UCSD-AML1 (cell line): ENCODE measurements around the gene PNMA1.
"Not testable (repeated sequence)": the region's sequence is repeated elsewhere in the genome, so short reads cannot be mapped to it uniquely, and the experiment has no call there.

Experiments
- DNase-seq: peaks from one replicate; lab custom pipeline; 2025; ENCODE audit not compliant: unreplicated experiment; lab: John Stamatoyannopoulos, UW

Gene PNMA1

DNA sequence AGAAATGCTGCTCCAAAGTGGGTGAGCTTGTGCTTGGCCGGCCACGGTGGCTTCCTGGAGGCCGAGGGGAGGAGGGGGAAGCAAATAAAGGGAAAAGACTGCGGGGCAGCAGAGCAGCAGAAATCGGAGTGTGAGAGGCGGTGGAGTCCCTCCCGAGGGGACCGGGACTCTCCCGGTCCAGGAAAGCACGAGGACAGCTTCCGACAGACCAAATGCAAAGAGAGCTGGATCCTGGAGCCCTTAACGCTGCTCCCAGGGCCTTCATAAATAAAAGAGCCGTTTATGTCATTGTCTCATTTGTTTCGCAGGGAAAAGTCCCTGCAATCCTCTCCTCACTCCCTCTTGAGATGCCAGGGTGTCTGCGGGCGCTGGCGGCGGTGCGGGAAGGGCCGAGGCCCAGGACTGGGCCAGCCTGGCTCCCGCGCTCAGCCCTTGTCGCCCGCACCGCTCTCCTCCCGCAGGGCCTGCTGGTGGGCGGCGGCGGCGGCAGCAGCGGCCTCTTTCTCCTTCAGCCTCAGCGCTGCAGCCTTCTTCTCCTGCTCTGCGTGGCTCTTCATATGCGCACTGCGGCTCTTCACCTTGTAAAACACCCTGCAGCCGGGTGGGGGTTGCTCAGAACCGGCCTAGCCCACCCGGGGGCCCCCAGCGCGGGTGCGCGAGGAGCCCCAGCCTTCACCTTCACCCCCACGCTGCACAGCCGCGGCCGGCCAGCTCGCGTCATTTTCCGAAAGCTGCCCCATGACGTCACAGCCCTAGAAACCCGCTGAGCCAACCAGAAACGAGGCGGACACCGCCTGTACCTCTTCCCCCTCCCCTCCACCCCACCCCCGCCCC lies 4.5 kb upstream of the PNMA1 start:
- no peak for DNase-seq

DNA sequence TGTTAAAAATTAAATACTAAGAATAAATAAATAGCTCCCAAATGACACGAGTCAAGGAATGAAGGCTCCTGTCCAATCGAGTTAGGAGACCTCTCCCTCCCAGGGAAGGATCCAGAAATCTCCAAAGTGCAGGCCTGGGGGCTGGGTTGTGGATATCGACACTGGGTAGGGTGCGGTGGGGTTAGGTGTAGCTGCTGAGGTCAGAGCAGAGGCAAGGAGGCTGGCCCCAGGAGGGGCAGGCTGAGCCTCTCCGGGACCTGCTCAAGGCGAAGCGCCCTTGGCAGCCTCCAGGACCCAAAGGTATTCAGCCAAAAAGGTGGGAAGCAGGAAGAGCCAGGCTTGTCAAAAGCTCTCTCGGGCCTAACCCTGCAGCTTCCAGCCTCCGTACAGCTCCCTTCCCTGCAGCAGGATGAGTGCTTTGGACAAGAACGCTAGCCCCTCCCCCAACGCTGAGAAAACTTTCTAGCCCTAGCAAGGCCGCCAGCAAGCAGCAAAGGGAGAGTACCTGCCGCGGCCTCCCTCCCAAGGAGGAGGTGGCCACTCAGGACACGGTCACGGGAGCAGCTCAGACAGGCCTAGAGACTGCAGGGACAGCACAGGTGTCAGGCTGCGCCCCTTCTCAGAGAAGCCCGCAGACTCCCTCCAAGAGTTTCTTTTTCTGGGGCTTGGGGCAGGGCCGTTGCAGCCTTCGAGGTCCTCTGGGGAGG lies 3.7 kb upstream of the PNMA1 start:
- no peak for DNase-seq

DNA sequence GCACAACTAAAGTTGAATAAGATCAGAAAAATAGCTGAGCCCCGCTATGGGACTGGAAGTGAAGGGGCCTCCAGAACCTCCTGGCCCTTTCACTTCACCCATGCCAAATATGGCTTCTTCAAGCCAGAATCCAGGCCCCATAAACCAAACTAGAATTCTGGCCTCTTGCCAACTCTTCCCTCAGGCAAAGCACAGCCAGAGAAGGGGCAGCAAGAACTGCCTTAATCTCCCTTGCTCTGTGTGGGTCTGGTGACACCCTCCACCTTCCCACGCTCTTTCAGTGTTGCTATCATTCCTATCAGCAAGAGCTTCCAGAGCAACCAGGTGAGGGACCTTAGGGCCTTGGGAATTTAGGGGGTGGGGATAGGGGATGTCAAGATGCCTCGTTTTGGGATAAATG lies 3.1 kb upstream of the PNMA1 start:
- no peak for DNase-seq

DNA sequence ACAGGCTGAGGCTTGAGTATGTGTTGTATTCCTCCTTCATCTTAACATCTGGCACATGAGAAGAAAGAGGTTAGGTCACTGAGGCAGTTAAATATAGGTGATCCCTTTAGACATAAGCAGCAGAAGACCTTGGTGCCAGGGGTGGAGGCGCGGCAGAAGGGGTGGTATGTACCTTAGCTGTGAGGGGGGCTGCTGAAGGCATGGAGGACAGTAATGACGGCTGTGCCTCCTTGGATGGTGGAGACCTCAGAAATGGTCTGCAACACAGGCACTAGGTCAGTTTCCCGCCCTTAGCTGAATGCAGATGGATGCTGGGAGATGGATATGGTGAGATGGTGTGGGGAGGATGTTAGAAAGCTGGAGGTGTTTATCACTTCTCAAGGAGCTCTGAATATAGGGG lies 1.5 kb upstream of the PNMA1 start:
- DNase-seq: no peak

DNA sequence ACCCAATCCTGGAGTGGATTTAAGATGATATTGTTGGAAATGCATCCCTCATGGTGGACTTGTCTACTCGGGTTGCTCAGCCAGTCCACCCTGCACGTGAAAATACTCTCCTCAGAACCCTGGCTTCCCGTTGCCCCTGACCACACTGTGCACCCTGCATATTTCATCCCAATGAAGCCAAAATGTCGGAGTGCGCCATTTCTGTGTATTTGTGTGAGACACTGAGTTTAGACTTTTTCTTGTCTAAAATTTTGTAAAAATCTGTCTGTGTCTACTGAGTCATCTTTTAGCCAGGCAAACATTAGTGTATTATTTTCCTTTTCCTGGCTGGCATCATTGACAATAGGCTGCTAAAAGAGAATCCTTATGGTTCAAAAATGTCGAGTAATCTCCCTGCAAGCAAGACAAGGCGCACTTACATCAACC lies 485 bp upstream of the PNMA1 start:
- no peak for DNase-seq

DNA sequence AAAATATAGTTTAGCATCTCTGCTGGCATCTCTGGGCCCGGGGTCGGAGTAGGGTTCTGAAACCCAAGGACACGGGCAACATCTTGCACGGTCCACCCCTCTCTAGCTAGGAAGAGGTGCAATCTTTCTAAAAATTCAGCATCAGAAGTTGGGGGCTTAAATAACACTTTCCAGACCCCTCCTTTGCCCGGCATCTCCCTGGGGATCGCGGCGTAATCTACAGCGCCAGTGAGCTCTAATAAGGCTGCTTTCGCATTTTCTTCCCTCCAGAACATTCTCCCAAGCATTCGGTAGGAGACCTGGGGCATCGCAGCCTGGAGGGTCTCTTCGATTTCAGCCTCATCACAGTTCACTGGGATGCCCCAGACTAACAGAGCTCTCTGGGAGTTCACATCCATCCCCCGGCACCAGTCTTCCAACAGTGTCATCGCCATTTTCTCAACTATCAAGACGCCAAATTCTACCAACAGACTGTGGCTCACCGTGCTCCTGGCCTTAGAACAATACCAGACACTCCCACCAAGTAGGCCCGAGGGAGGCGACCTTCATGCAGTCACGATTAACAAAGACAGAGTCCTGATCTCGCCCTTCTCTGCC lies 880 bp downstream of the PNMA1 start:
- no peak for DNase-seq

DNA sequence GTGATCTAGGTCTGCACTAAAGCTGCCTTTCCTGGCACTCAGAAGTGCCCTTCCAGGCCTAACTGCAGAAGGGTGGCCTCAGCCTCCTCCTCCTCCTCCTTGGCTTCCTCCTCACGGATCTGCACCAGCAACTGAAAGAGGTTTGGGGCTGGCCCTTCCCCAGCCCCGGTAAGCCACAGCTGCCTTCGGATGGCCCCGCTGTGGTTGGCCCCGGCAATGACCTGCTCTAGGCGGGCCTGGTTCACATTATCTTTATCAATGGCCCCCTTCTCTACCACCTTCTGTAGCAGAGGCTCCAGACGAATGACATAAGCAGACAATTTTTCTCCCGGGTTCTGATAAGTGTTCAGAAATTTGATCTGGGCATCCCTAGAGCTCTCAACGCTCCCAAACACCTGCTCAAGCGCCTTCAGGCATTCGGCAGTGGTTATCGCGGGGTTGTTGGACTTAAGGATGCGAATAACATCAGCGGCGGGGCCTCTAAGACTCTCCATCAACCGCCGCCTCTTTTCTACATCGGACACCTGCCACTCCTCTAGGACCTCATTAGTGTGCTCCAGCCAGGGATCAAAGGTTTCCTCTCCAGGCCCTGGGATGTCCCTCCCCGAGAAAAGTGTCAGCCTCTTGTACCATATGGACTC lies 1.5 kb downstream of the PNMA1 start:
- DNase-seq: peak; percentile 51

DNA sequence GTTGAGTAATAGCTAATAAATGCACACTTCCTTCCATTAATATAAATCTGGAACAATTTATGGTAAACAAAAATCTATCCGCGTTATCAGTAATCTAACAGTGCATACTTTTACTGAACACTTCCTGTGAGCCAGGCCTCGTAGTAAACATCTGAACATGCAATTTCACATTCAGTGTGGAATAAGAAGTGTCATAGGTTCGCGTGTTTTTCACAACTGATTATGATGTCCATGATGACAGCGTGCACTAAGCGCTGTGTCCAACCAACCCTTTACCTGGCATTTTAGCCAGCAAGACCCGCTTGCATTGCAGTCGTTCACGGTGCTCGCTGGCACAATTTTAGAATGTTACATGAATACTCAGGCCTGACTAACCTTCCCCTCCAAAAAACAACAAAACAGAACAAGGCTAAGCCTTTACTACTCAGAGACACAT lies 2.1 kb downstream of the PNMA1 start:
- DNase-seq: no peak

DNA sequence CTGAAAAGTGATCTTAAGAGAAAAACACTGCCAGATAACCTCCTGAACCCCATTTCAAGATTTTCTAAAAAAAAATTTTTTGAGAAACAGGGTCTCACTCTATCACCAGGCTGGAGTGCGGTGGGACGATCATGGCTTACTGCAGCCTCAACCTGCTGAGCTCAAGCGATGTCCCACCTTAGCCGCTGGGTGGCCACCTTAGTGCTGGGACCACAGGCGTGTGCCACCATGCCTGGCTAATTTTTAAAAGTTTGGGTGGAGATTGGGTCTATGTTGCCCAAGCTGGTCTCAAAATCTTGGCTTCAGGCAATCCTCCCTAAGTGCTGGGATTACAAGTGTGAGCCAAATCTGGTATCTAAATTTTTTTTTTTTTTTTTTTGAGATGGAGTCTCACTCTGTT lies 3.4 kb downstream of the PNMA1 start:
- no peak for DNase-seq

DNA sequence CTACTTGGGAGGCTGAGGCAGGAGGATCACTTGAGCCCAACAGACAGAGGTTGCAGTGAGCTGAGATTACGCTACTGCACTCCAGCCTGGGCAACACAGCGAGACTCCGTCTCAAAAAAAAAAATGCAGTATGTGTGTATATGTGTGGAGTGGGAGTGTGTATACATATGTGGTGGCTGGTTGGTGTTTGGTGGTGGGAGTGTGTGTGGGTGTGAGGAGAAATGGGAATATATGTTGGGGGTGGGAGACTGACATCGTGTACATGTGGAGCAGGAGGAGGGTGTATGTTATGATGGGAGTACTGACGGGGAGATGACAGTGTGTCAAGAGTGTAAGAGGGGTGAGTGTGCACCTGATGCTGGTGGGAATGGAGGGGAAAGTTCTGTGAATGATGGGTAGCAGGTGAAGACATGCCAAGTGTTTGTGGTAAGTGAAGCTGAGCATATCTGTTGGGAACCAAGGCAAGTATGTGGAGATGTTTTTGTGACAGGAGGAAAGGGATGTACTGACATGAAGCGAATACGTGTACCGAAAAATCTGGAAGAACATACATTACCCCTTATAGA lies 4.2 kb downstream of the PNMA1 start:
- no peak for DNase-seq

DNA sequence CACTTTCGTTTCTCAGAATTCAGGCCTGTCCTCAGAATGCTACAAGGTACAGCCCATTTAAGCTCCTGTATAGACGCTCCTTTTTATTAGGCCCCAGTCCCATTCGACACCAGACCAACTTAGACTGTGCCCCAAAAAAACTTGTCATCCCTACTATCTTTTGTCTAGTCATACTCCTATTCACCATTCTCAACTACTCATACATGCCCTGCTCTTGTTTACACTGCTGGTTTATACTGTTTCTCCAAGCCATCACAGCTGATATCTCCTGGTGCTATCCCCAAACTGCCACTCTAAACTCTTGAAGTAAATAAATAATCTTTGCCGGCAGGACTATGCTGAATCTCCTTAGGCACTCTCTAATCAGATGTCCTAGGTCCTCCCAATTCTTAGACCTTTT lies 6.1 kb downstream of the PNMA1 start:
- not testable (repeated sequence) for DNase-seq

DNA sequence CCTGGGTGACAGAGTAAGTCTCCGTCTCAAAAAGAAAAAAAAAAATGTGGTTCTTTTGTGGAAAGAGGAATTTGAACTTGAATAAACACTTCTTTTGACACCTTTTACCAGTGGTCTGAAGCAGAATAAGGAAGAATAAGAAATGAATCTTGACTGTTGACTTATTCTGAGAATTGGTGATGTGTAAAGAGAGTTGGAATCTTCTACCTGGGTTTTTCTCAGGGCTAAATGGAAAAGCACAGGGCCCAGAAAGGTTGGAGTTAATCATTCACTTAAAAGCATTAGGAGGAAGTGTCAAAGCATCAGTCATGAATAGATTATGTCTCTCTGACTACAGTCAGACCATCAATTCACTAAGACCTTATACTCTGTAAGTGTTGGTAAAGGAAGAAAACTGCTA lies 13.9 kb downstream of the PNMA1 start:
- no peak for DNase-seq

DNA sequence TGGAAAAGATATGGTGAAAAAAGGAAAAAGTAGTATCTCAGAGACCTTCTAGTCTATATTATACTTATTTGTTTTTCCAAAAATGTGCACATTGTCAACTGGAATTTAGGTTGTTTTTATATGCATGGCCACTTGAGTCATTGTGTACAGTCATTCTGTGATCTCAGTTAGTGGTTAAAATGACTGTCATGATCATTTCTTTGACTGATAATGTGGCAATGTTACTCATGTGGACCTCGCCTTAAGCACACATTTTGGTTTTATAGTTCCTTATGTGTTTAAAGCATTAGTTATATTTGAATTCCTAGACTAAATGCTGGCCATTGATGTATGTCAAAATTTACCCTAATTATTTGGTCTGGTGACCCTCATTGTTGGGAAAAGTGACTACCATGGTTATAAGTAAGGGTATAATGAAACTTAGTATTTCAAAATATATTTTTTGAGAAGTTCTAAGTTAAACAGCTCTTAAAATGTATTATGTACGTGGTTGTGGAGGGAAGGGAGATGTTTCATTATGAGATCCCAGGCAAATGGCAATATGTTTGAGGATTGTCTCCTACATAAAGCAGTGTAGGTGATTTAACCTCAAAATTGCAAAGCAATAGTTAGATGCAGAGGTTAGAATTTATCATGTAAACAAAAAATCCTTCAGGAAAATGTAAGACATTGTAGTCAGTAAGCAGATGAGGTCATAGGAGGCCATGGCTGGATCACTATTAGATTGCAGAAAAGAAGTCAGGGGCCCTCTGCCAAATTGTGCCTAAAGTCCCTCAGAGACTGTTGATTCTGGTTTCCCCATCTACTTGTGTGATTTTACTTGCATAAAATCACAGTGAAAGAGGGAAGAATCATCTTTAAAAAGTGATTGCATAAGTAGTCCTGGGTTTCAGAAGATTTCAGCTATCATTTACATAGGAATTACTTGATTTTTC lies 17.5 kb downstream of the PNMA1 start:
- DNase-seq: no peak

DNA sequence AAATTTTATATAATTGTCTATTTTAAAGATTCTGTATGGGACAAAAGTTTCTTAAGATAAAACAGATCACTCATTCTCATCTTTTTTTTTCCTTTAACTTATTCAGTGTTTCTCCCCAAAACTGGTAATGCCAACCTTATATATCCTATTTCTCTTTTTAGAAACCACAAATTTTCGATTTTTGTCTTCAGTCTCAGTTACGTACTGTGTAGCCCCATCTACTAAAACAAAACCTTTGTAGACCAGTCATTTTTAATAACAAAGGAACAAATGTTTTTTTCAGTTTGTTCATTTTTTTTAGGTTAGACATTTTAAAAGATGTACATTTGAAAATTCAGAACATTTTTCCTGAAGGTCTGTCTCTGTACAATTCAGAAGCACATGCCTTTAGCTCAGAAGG lies 18.2 kb downstream of the PNMA1 start:
- no peak for DNase-seq

DNA sequence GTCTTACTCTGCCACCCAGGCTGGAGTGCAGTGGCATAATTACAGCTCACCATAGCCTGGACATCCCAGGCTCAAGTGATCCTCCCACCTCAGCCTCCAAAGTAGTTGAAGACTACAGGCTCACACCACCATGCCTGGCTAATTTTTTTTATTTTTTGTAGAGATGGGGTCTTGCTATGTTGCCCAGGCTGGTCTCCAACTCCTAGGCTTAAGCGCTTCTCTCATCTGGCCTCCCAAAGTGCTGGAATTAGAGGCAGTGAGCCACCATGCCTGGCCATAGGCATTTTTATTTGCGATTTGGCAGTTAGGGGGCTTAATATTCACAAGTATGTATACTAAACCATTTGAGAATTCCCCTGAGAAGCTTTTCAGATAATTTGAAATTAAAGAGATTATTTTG lies 19.1 kb downstream of the PNMA1 start:
- no peak for DNase-seq

DNA sequence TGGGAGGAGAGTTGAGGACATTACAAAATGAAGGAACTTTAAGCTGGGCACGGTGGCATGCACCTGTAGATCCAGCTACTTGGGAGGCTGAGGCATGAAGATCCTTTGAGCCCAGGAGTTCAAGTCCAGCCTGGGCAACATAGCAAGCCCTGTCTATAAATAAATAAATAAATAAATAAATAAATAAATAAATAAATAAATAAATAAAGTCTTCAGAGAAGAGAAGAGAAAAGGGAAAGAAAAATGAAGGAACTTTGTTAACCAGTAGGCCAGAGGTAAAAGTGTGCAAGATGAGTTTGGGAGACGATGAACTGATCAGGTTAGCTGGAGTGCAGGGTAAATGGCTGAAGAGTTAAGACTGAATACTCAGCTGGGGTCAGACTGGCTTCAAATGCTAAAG lies 20.1 kb downstream of the PNMA1 start:
- no peak for DNase-seq

DNA sequence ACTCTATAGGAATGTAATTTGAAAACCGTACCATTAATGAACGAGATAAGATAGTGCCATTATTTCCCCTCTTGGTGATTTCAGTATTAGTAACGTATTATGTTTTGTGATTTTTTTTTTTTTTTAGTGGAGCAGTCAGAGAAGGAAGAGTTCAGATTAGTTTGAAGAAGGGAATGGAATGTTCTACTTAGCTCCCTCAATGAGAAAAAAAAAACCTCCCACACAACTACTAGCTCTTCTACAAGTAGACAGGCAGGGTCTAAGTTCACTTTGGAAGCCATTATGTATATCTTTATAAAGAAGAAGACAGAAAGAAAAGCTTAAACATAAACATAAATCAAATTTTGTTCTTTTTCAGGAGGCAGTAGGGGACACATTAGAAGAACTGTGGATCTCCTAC lies 27.3 kb downstream of the PNMA1 start:
- no peak for DNase-seq

DNA sequence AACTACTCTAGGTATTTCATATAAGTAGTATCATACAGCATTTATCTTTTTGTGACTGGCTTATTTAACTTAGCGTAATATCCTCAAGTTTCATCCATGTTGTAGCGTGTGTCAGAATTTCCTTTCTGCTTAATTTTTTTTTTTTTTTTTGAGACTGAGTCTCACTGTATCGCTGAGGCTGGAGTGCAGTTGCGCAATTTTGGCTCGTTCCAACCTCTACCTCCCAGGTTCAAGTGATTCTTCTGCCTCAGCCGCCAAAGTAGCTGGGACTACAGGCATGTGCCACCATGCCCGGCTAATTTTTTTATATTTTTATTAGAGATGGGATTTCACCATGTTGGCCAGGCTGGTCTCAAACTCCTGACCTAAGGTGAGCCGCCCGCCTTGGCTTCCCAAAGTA lies 28.9 kb downstream of the PNMA1 start:
- no peak for DNase-seq

DNA sequence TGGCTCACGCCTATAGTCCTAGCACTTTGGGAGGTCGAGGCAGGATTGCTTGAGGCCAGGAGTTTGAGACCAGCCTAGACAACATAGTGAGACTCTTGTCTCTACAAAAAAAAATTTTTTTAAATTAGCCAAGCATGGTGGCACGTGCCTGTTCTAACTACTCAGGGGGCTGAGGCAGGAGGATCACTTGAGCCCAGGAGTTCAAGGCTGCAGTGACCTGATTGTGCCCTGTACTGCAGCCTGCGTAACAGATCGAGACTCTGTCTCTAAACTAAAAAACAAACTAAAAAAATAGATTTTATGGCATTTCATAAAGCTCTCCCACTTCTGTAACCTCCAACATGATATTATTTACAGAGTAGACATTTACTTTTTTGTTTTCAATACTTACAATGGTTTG lies 29.6 kb downstream of the PNMA1 start:
- DNase-seq: no peak

DNA sequence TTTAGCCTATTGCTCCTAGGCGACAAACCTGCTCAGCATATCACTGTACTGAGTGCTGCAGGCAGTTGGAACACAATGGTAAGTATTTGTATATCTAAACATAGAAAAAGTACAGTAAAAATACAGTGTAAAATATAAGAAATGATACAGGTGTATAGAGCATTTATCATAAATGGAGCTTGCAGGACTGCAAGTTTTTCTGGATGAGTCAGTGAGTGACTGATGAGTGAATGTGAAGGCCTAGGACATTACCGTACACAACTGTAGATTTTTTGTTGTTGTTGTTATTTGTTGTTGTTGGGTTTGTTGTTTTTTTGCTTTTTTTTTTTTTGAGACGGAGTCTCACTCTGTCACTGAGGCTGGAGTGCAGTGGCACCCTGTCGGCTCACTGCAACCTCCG lies 33.4 kb downstream of the PNMA1 start:
- no peak for DNase-seq
